A172 (cell line): Measurements from ENCODE around the gene TRIO. TPM values are rescaled to one million over a fixed set of nuclear protein-coding genes. Genes with fewer than 3 reads are reported as not detected.

Source experiments
- DNase-seq: peaks from one replicate; pipeline ENCODE4 v3.0.0-alpha.2; 2015; ENCODE audit warnings: low spot score
- total RNA-seq: library from RNA; depleted of rRNA; stranded (reverse); fragments of >200 nt; shearing (Covaris generic); gene quantifications from 2 replicates; pipeline ENCODE4 v1.2.3, GENCODE V29; 2014

Gene TRIO
- total RNA-seq, 1 experiment from 2014 or later: 180 TPM

DNA sequence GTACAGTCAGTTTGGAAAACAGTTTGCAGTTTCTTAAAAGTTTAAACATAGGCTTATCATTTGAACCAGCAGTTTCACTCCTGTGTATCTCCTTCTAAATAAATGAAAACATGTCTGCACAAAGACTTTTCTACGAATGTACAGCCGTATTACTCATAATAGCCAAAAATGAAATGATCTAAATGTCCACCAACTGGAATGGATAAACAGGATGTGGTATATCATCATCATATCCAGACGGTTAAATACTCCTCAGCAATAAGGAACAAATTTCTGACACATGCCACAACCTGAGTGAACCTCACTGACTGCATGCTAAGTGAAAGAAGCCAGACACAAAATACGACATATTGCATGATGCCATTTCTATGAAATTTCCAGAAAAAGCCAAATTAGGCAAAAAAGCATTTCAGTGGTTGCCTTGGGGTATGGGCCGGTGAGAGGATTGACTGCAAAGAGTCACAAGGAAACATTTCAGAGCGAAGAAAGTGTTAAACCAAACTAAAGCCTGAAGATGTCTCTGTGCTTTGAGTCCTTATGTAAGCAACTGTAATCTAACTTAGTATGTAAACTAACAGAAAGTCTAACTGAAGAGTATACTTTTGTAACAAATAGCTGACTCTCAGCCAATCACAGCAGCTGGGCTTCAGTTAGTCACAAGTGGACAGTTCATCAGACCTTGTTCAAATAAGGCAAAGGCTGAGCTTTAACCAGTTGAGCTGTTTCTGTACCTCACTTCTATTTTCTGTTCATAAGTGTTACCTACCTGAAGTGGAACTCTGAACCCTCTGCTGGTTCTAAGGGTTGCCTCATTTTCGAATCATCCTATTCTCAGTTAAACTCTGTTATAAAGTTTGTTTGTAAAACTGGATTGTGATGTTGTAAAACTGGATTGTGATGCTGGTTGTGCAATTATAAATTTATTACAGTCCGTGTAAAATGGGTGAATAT, 65.2 kb downstream of the TRIO start:
- DNase-seq: peak; percentile 83

DNA sequence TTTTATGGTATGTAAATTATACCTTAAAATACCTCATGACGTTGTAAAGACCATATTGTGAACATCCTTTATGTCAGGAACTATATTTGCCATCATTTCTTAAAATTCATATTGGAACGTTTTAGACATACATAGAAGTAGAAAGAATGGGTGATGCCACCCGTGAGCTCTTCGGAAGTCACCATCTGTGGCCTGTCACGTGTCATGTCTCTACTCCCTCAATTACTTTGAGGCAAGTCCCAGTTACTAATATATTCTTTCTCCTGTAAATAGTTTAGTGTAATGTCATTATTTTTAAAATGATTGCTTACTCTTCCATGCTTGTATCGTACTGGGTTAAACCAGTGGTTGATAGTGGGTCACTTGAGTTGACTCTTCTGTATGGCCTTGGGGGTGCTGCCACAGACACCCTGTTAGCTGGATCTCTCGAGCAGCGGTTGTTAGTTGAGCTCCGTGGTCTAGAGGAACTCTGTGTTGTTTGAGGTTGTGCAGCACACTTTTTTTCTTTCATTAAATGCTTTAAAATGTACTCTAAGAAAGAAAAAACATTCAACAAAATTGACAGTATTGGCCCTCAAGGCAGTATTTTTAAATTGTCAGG, 66.2 kb downstream of the TRIO start:
- DNase-seq: no peak

DNA sequence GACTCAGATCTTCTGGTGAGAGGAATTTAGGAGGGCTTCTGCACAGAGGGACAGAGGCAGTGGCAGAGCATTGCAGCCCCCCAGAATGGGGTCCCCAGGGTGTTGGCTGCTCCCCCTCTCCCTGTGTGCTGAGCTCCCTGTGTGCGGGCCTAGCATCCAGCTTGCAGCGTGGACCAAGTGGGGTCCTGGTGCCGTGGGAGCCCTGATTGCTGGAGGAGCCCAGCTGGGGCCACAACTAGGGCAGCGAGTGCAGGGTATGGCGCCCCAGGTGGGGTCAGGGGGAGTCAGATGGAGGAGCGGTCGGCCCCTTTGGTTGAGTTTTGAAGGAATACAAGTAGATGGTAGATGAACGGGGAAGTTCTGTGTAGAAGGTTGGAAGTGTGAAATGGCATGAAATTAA, 66.7 kb downstream of the TRIO start:
- DNase-seq: no peak

DNA sequence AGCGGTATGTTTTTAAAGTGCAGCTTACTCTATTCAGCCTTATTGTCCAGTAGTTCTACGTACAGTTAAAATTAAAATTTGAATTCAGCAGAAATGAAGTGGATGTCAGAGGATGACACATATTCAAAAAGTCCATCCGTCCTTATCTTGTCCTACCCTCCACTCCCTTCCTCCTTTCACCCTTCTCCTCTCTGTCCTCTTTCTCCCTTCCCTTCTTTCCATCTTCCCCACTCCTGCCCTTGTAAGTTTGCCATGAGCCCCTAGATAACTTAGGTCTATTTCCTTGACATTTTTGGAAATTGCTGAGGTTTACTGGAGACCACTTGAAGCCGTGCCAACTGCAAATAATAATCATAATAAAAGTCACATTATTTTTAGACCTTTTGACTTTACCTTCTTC, 67.6 kb downstream of the TRIO start:
- DNase-seq: no peak

DNA sequence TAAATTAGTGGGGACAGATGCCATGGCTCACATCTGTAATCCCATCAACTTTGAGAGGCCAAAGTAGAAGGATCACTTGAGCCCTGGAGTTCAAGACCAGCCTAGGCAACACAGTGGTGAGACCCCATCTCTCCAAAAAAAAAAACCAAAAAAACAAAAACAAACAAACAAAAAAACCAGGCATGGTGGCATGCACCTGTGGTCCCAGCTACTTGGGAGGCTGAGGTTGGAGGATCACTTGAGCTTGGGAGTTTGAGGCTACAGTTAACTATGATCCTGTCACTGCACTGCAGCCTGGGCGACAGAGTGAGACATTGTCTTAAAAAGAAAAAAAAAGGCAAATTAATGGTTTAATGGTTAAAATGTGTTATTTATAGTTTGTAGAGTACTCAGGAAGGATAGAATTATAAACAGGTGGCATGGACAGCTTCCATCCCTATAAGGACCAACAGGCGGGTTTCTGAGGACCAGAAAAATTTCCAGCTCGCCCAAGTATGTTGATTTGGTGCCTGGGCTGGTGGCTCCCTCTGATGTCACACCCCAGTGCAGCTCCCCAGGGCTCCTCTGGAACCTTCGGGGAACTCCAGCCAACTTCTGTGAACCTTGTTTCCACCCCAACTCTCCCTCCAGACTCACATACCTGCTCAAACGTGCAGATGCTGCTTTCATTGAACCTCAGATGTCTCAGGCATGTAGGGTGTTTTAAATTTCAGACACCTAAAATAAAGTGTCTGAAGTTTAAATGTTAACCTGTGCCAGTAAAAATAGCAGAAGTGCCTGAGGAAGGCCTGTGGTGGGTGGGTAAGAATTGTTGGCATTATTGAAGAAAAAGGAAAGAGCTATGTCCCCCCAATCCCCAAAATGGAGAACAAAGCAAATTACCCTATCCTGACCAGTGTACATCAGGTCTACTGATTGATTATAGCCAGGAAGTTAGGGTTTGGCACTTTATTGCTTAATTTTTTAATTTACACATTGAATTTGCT, 69.0 kb downstream of the TRIO start:
- DNase-seq: no peak

DNA sequence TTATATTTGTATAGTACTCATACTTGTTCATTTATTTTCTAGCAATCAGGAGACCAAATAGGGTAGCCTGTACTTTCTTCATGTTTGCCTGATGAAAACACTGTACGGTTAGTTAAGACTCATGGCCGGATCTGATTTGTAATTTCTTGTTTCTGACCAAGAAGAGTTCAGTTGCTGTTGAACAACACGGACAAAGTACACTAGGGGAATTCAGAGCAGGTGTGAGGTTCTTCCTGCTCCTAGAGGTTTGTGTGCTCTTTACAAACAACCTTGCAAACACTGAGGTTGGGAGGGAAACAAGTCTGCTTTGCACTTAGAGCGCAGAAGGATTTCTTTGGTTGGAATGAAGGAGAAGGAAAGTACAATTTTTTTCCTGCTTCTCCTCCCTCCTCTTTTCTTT, 69.7 kb downstream of the TRIO start:
- no peak for DNase-seq

DNA sequence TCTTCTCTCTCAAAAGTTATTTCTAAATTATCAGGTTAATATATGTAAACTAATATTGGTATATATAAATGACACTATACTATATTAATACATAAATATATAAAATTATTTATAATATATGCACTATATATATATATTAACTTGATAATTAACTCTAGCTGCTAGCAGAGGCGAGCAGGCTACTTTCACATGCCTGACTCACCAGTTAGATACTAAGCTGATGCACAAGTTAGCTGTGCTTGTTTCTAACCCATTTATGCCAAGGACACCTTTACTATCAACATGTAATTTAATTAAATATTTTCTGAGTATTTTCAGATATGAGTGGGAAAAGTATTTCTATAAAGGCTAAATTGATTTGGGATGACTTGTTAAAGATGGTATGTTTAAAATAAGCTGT, 70.1 kb downstream of the TRIO start:
- DNase-seq: no peak

DNA sequence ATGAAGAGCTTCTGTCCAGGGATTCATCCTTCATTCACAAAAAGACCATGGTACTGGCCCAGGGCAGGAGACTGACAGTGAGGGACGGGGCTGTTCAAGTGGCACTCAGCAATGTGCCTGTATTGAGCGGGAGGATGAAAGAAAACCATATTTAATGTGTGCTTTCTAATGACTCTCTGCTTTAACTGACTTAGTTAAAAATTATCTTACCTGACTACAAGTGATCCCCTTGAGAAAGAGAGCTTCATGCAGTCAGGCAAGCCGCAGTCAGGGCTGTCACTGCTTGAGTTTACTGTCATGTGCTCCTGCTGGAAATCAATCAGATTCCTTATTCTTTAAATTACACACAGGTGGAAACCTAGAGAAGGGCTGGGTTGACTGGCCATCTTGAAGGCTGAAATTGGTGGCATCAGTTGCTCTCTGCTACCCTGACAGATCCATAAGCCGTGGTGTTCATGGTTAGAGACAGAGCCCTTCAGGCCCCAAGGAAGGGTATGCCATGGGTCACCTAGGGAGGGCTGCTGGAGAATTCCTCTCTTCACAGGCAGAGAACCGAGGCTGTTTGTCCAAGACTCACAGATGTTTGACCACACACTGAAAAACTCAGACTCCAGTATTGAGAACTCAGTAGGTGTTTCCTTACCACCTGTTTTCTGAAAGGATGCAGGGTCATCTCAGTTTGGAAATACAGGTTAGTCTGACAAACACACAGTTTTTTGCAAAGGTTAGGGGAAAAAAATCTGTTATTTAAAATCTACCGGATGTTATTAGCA, 70.9 kb downstream of the TRIO start:
- no peak for DNase-seq

DNA sequence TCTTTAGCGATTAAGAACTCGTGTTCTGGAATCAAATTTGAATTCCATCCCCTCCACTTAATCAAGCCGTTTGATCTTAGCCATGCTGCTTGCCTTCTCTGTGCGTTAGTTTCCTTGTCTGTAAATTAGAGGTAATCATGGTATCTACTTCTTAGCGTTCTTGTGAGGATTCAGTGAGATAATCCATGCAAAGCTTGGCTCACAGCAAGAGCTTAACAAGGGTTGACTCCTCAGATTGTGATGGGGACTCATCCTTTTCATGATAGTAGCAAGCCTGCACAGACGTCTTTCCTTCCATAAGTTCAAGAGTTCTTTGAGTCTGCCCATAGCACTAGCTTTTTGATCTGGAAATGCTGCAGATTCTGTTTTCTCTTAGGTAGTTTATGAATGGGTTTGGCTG, 72.8 kb downstream of the TRIO start:
- no peak for DNase-seq

DNA sequence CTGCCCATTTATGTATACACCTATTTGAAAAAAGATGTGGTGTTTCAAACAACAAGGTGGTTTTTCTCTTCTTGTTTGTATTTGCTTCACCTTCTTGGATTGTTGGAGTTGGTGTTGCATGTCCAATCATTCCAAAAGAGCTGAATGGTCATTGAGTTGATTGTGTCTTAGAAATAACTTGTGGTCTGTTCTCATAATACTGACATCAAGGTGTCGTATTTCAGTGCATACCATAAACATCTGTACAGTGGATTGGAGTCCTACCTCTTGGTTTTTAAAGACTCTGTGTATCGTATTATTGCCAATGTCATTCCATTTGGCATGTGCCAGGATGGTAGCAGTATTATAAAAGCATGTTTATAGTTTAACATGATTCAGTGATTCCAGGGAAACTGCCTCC, 73.2 kb downstream of the TRIO start:
- no peak for DNase-seq

DNA sequence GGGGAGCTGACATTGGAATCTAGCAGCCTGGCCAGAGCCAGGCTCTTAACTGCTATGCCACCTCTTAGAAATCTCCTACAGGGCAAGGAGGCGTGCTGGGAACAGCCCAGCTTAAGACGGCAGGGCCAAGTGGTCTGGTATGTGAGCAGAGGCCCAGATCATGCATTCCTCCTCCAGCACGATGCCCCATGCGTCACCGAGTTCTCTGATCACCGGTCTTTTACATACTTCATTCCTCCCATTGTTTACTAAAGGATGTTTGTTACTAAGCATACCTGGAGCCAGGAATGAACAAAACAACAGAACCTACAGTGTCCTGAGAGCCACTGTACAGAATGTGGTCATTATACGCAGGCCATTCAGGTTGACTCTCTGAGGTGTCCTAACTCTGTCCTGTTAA, 73.8 kb downstream of the TRIO start:
- no peak for DNase-seq

DNA sequence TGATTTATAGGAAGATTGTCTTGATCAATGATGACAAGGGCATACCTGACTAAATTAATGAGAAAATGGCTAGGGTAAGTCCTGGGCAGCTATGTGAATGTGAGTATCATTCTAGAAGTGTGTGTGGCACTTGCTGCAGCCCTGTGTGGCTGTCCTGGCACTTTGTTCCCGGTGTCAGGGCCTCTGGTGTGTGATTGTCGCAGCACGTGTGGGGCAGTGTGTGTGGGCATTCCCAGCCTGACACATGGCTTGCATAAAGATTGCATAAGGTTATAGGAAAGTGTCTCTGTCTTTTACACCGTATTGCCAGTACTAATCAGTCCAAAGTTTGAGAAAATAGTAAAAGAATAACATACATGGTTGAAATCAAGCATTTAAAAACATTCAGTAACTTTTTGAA, 74.4 kb downstream of the TRIO start:
- DNase-seq: no peak

DNA sequence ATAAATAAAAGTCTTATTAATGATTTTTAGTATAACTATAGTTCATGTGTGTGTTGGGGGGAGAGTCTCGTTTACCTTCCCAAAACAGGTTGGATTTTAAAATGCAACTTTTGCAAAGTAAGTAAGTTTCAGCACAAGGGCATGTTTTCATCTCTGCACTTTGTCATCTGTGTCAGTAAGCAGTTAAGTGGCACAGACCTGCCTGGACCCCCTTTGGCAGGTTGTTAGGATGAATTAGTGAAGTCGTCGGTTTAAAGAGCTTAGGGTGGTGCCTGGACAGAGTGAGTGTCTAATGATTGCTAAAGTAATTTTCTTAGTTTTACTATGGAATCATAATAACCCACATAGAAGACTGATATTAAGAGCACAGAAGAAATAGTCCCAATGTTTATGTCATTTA, 74.9 kb downstream of the TRIO start:
- no peak for DNase-seq

DNA sequence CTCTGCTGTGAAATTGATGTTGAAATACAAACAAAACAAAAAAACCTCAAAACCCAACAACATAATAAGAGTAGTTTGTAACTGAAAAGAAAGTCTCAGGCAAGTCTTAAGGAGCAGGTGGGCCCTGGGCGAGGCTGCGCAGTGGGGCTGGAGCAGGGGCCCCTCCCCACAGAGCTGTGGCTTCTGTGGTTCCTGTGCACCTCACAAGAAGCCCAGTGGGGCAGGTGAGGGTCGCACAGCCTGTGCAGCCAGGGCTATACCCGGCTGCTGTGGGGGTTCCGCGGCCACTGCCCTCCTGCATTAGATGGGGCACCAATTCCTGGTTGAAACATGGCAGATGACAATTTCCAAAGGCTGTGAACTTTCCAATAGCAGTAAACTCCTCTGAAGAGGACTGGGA, 75.3 kb downstream of the TRIO start:
- no peak for DNase-seq

DNA sequence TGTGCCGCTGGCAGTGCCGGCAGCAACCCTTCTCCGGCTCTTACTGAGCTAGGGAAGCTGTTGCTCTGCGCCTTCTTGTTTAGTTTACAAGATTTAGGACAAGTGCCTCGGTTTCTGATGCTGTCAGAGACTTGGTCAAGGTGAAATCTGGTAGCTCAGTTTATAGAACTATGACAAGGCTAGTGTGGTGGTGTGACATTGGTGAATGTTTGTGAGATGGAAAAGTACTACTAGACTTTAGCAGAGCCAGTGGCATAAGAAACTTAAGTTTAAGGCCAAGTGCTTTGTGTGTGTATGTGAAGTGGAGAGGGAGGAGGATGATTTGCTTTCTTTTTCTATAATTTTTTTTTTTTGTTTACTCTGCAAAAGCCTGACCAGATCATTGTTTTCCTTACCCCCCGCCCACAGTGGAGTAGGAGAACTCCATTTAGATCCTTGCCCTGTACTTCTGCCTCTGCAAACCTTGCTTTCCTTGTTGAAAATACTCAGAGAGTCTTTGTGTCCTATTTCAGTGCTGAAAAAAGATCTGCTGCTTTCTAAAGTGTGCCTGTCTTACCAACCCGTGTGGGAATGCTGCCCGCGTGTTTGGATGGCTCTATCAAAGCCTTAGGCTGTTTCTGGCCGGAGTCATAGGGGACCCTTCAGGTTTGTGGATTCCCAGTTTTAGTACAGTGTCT, 75.9 kb downstream of the TRIO start:
- no peak for DNase-seq

DNA sequence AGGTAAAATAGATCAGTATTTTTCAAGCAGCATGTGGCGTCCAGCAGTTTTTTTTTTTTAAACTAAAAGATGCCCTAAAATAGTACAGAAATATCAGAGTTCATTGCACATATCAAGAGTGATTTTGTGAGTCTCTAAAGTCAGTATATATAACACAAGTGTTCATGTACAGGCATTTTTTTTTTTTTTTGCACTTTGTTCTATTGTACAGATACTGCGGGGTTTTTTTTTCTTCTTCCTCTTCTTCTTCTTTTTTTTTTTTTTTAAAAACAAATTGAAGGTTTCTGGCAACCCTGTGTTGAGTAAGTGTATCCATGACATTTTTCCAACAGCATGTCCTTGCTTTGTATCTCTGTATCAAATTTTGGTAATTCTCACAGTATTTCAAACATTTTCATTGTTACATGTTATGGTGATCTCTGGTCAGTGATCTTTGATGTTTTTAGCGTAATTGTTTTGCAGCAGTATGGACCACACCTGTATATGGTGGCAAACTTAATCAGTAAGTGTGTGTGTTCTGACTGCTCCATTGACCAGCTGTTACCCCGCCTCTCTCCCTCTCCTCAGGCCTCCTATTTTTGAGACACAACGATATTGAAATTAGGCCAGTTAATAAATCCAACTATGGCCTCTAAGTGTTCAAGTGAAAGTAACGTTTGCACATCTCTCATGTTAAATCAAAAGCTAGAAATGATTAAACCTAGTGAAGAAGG, 76.8 kb downstream of the TRIO start:
- DNase-seq: no peak

DNA sequence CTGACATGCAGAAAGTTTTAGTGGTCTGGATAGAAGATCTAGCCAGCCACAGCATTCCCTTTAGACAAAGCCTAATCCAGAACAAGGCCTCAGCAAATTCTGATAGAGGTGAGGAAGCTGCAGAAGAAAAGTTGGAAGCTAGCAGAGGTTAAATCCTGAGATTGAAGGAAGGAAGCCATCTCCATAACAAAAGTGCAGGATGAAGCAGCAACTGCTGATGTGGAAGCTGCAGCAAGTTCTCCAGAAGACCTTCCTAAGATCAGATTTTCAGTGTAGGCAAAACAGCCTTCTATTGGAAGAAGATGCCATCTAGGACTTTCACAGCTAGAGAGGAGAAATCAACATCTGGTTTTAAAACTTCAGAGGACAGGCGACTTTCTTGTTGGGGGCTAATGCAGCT, 77.5 kb downstream of the TRIO start:
- no peak for DNase-seq

DNA sequence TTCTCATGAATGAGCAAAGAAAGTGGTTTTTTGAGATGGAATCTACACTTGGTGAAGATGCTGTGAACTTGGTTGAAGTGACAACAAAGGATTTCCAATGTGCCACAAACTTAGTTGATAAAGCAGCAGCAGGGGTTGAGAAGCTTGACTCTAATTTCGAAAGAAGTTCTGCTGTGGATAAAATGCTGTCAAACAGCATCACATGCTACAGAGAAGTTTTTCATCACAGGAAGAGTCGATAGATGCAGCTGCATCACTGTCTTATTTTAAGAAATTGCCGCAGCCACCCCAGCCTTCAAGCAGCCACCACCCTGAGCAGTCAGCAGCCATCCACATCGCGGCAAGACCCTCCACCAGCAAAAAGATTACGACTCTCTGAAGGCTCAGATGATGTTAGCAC, 78.6 kb downstream of the TRIO start:
- no peak for DNase-seq

DNA sequence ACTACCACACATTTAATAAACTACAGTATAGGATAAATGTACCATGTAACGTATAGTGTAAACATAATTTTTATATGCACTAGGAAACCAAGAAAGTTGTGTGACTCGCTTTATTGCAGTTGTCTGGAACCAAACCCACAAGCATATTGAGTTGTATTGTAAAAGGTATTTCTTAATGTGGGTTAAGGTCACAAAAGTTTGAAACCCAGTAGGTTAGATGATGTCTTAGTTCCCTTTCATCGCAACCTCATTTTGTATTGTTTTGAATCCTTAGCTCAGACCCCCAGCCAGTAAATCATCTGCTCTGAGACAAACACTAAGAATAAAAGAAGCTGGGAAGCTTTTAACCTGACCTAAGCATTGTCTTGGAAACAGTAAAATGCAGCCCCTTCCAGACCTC, 79.1 kb downstream of the TRIO start:
- DNase-seq: no peak

DNA sequence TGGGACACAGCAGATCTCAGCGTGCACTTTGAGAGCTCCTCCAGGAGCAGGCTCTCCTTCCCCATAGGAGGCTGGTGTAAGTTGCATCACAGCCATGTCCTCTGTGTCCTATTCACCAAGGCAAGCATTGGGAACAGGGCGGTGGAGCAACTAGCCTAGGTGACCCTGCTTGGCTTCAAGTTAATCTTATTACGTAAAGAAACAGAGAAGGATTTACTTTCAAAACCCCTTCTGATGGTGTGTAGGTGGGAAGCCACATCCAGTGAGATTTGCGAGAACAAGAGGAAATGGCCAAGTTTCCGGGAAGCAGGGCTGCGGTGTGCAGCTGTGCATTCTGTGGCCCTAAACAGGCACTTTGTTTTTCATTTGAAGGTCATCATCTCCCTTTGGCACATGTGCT, 80.2 kb downstream of the TRIO start:
- DNase-seq: no peak
